ENCODE measurements around the gene SLC9B2. TPM values are rescaled to one million over a fixed set of nuclear protein-coding genes. Genes with fewer than 3 reads are reported as not detected.
"Not testable (repeated sequence)": the region's sequence is repeated elsewhere in the genome, so short reads cannot be mapped to it uniquely, and the experiment has no call there.

The SLC9B2 gene
- total RNA-seq, 6 experiments from 2014 or later: 15.4 to 22.0 (median 17.5) TPM

GRCh38 chr4:103008875-103009729, 67.5 kb downstream of the SLC9B2 start:
- Mint-ChIP-seq H3K27ac (no peak overlapping the region), H3K9me3 (no peaks in the 10 kb centered on the region), H3K4me1 (ENCODE audit: low read depth) (peaks cover 18% of the 10 kb centered on the region), H3K36me3 (ENCODE audit: low read depth) (no peaks in the 10 kb centered on the region), H3K4me3 (no peak overlapping the region), H3K27me3 (ENCODE audit: insufficient read depth) (peaks cover 6% of the 10 kb centered on the region; the same call in 1 of the 2 replicates)
- TF ChIP-seq, protein P1, sequence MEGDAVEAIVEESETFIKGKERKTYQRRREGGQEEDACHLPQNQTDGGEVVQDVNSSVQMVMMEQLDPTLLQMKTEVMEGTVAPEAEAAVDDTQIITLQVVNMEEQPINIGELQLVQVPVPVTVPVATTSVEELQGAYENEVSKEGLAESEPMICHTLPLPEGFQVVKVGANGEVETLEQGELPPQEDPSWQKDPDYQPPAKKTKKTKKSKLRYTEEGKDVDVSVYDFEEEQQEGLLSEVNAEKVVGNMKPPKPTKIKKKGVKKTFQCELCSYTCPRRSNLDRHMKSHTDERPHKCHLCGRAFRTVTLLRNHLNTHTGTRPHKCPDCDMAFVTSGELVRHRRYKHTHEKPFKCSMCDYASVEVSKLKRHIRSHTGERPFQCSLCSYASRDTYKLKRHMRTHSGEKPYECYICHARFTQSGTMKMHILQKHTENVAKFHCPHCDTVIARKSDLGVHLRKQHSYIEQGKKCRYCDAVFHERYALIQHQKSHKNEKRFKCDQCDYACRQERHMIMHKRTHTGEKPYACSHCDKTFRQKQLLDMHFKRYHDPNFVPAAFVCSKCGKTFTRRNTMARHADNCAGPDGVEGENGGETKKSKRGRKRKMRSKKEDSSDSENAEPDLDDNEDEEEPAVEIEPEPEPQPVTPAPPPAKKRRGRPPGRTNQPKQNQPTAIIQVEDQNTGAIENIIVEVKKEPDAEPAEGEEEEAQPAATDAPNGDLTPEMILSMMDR (IDR thresholded peaks at IDR 0.05): peak; percentile 86
- peak; percentile 63 for DNase-seq

DNA sequence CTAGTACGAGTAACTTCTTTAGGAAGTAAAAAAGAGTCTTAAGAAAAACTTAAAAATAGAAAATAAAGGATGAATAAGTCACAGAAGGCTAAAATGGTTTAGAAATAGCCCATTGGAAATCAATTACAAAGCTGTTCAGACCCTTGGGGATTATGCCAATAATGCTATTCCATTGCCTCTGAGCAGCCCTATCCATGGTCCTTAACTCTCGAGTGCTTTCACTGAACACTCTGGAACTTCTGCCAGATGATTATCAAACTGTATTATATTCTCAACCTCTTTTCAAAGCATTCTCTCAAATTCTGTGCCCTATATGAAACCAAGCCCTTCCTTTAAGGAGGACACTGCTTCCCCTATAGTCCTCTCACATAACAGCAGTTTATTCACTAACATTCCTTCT, 74.0 kb downstream of the SLC9B2 start:
- no peak overlapping the region for H3K4me3 Mint-ChIP-seq
- no peaks in the 10 kb centered on the region for H3K4me1 Mint-ChIP-seq (ENCODE audit: low read depth)
- H3K27me3 Mint-ChIP-seq (ENCODE audit: insufficient read depth): peaks cover 11% of the 10 kb centered on the region; the same call in 1 of the 2 replicates
- H3K27ac Mint-ChIP-seq: no peak overlapping the region
- no peaks in the 10 kb centered on the region for H3K9me3 Mint-ChIP-seq
- peak; percentile 15 for DNase-seq
- no peaks in the 10 kb centered on the region for H3K36me3 Mint-ChIP-seq (ENCODE audit: low read depth)
- TF ChIP-seq, protein P1 (IDR thresholded peaks at IDR 0.05): no peak

GRCh38 chr4:102994803-102995202, 81.8 kb downstream of the SLC9B2 start:
- H3K4me3 Mint-ChIP-seq: no peak overlapping the region
- no peak overlapping the region for H3K27ac Mint-ChIP-seq
- no peaks in the 10 kb centered on the region for H3K4me1 Mint-ChIP-seq (ENCODE audit: low read depth)
- TF ChIP-seq, protein P1 (IDR thresholded peaks at IDR 0.05): no peak
- peaks cover 6% of the 10 kb centered on the region for H3K27me3 Mint-ChIP-seq (ENCODE audit: insufficient read depth)
- DNase-seq: no peak
- H3K9me3 Mint-ChIP-seq: no peaks in the 10 kb centered on the region
- H3K36me3 Mint-ChIP-seq (ENCODE audit: low read depth): no peaks in the 10 kb centered on the region

- not testable (repeated sequence) for DNase-seq; H3K36me3 Mint-ChIP-seq (ENCODE audit: low read depth); H3K4me1 Mint-ChIP-seq (ENCODE audit: low read depth); H3K9me3 Mint-ChIP-seq; H3K27me3 Mint-ChIP-seq (ENCODE audit: insufficient read depth); H3K4me3 Mint-ChIP-seq; H3K27ac Mint-ChIP-seq
These were observed 82.6 kb downstream of the SLC9B2 start for GRCh38 chr4:102993985-102994384.

- Mint-ChIP-seq H3K27ac (no peak overlapping the region), H3K36me3 (ENCODE audit: low read depth) (no peaks in the 10 kb centered on the region), H3K4me1 (ENCODE audit: low read depth) (no peaks in the 10 kb centered on the region)
These were observed 88.0 kb downstream of the SLC9B2 start for GRCh38 chr4:102988429-102989020.

More at GRCh38 chr4:102988429-102989020, 88.0 kb downstream of the SLC9B2 start:
- Mint-ChIP-seq H3K4me3 (no peak overlapping the region), H3K9me3 (no peaks in the 10 kb centered on the region), H3K27me3 (ENCODE audit: insufficient read depth) (peaks cover 4% of the 10 kb centered on the region)
- TF ChIP-seq, protein P1 (IDR thresholded peaks at IDR 0.05): no peak
- DNase-seq: no peak
